ENCODE data around the gene PHF21A.

- TF ChIP-seq, protein P1, sequence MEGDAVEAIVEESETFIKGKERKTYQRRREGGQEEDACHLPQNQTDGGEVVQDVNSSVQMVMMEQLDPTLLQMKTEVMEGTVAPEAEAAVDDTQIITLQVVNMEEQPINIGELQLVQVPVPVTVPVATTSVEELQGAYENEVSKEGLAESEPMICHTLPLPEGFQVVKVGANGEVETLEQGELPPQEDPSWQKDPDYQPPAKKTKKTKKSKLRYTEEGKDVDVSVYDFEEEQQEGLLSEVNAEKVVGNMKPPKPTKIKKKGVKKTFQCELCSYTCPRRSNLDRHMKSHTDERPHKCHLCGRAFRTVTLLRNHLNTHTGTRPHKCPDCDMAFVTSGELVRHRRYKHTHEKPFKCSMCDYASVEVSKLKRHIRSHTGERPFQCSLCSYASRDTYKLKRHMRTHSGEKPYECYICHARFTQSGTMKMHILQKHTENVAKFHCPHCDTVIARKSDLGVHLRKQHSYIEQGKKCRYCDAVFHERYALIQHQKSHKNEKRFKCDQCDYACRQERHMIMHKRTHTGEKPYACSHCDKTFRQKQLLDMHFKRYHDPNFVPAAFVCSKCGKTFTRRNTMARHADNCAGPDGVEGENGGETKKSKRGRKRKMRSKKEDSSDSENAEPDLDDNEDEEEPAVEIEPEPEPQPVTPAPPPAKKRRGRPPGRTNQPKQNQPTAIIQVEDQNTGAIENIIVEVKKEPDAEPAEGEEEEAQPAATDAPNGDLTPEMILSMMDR (IDR thresholded peaks at IDR 0.05) = no peak
- no peak for TF ChIP-seq POLR2A (IDR thresholded peaks at IDR 0.05)
Observed at GRCh38 chr11:46107408-46107718, 13.9 kb downstream of the PHF21A start.
